Trophoblast cell (in vitro differentiated cells and primary cell): ENCODE data around the gene VPS33B.
"Not testable (repeated sequence)": the region's sequence is repeated elsewhere in the genome, so short reads cannot be mapped to it uniquely, and the experiment has no call there.

ENCODE experiments used
- DNase-seq, 2 donors: peaks; one replicate each; pipeline ENCODE4 v3.0.0-alpha.2; 2016
- H2AFZ ChIP-seq: 2 replicates; pipeline ENCODE4 v1.6.1; 2013; ENCODE audit warnings: low read length, moderate library complexity, mild to moderate bottlenecking; ENCODE audit not compliant: insufficient read depth, poor library complexity
- H2AK5ac ChIP-seq: 2 replicates; pipeline ENCODE4 v1.6.1; 2013; ENCODE audit warnings: mild to moderate bottlenecking, low read length
- H2BK120ac ChIP-seq: 2 replicates; pipeline ENCODE4 v1.6.1; 2013; ENCODE audit warnings: low read length, mild to moderate bottlenecking, moderate library complexity; ENCODE audit not compliant: insufficient read depth, poor library complexity
- H2BK12ac ChIP-seq: 2 replicates; pipeline ENCODE4 v1.6.1; 2013; ENCODE audit warnings: mild to moderate bottlenecking, low read length, moderate library complexity
- H2BK5ac ChIP-seq: 2 replicates; pipeline ENCODE4 v1.6.1; 2013; ENCODE audit warnings: low read length, low read depth, moderate library complexity, mild to moderate bottlenecking; ENCODE audit not compliant: poor library complexity
- H3K14ac ChIP-seq: 2 replicates; pipeline ENCODE4 v1.6.1; 2013; ENCODE audit warnings: mild to moderate bottlenecking, low read length
- H3K18ac ChIP-seq: 2 replicates; pipeline ENCODE4 v1.6.1; 2013; ENCODE audit warnings: mild to moderate bottlenecking, low read length
- H3K23ac ChIP-seq: 2 replicates; pipeline ENCODE4 v1.6.1; 2013; ENCODE audit warnings: low read length
- H3K27ac ChIP-seq: 2 replicates; pipeline ENCODE4 v1.5.1; 2013; ENCODE audit warnings: low read depth, mild to moderate bottlenecking, inconsistent platforms, low read length, moderate library complexity
- H3K27me3 ChIP-seq: 2 replicates; pipeline ENCODE4 v1.6.1; 2013; ENCODE audit warnings: inconsistent platforms, mild to moderate bottlenecking, low read length, moderate library complexity; ENCODE audit not compliant: insufficient read depth
- H3K36me3 ChIP-seq, 2 experiments: 1 replicate in 1 of 2; 2 replicates in 1 of 2; pipeline ENCODE4 v1.6.1; 2013; ENCODE audit warnings: low read length in 2 of 2, mild to moderate bottlenecking in 2 of 2, moderate library complexity in 1 of 2; ENCODE audit not compliant: insufficient read depth in 2 of 2, control insufficient read depth in 1 of 2
- H3K4ac ChIP-seq: 2 replicates; pipeline ENCODE4 v1.6.1; 2013; ENCODE audit warnings: low read depth, mild to moderate bottlenecking, low read length, moderate library complexity
- H3K4me1 ChIP-seq, 2 experiments: 1 replicate in 1 of 2; 2 replicates in 1 of 2; pipeline ENCODE4 v1.6.1; 2013; ENCODE audit warnings: low read length in 2 of 2, mild to moderate bottlenecking in 2 of 2, moderate library complexity in 1 of 2; ENCODE audit not compliant: insufficient read depth in 2 of 2, control insufficient read depth in 1 of 2
- H3K4me2 ChIP-seq: 2 replicates; pipeline ENCODE4 v1.6.1; 2013; ENCODE audit warnings: inconsistent platforms, mild to moderate bottlenecking, low read length, moderate library complexity
- H3K4me3 ChIP-seq: 2 replicates; pipeline ENCODE4 v1.5.1; 2013; ENCODE audit warnings: mild to moderate bottlenecking, low read depth, low read length, inconsistent platforms
- H3K79me1 ChIP-seq: one replicate; pipeline ENCODE4 v1.6.1; 2013; ENCODE audit warnings: low read length
- H3K79me2 ChIP-seq: 2 replicates; pipeline ENCODE4 v1.6.1; 2013; ENCODE audit warnings: low read length, mild to moderate bottlenecking; ENCODE audit not compliant: control insufficient read depth, insufficient read depth, poor library complexity
- H3K9ac ChIP-seq: 2 replicates; pipeline ENCODE4 v1.6.1; 2013; ENCODE audit warnings: mild to moderate bottlenecking, low read length
- H3K9me3 ChIP-seq: 2 replicates; pipeline ENCODE4 v1.6.1; 2013; ENCODE audit warnings: low read depth, mild to moderate bottlenecking, control low read depth, inconsistent platforms, low read length; ENCODE audit not compliant: insufficient read depth
- H4K12ac ChIP-seq: 2 replicates; pipeline ENCODE4 v1.6.1; 2013; ENCODE audit warnings: low read depth, mild to moderate bottlenecking, low read length, moderate library complexity
- H4K8ac ChIP-seq: 2 replicates; pipeline ENCODE4 v1.6.1; 2013; ENCODE audit warnings: low read depth, mild to moderate bottlenecking, low read length, moderate library complexity
- H4K91ac ChIP-seq: one replicate; pipeline ENCODE4 v1.6.1; 2013; ENCODE audit warnings: low read depth, mild to moderate bottlenecking, low read length, moderate library complexity
- WGBS: extraction: QIAGEN DNeasy Blood & Tissue Kit; methylation state at CpG from one replicate; pipeline ENCODE4 v1.1.7; 2013; ENCODE audit warnings: missing lambda C conversion rate; ENCODE audit not compliant: insufficient read length, insufficient coverage; ENCODE audit errors: extremely low coverage; 5-methylcytosine and 5-hydroxymethylcytosine counted together

The VPS33B gene

GRCh38 chr15:91050128-91050455 is 27.7 kb upstream of the VPS33B start:
- DNase-seq = no peak

DNA sequence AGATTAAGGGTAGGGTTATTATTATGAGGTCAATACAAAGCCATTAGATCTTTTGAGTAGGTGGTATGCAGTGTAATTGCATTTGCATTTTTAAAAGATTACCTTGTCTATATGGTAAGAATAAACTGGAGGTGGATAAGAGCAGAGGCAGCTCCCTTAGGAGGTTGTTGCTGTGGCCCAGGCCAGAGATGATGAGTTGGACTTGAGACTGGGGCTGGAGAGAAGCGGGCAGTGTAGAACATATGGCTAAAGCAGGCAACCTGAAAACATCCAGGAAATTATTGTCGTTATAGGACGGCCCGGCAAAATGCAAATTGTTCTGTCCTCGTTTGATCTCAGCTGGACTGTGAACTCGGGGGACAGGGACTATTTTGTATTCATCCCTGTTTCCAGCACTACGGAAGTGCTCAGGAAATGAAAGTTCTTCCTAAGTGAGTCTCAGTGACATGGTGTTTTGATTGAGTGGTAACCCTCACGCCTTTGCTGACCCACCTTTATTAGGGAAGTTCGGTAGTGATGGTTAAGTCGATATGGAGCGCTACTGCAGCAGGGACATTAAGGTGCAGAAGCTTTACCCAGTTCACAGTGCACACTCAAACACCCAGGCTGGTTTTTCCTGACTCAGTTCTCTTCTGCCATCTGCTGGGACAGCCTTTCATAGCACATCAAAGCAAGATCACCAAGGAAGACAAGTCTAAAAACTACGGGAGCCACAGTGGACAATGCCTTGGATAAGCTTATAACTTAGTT is 27.2 kb upstream of the VPS33B start:
- Histone ChIP-seq H3K14ac (no peak overlapping the region), H3K9ac (no peak overlapping the region), H2BK12ac (no peak overlapping the region), H3K27ac (no peak overlapping the region), H3K36me3 (no peaks in the 10 kb centered on the region), H3K23ac (no peak overlapping the region), H3K4me2 (no peak overlapping the region), H2AFZ (no peak overlapping the region), H3K4ac (no peak overlapping the region), H2AK5ac (no peak overlapping the region), H4K91ac (no peak overlapping the region), H2BK5ac (no peak overlapping the region), H2BK120ac (no peak overlapping the region), H3K27me3 (peaks cover 2% of the 10 kb centered on the region), H3K79me2 (no peaks in the 10 kb centered on the region), H3K4me3 (no peak overlapping the region), H3K18ac (no peak overlapping the region), H4K12ac (no peak overlapping the region), H3K9me3 (no peaks in the 10 kb centered on the region), H3K79me1 (no peaks in the 10 kb centered on the region), H3K4me1 (no peaks in the 10 kb centered on the region), H4K8ac (no peak overlapping the region)
- peak; percentile 17 to 66 for DNase-seq
- WGBS = no CpG with 5 or more reads among the region's 12 CpGs

More at GRCh38 chr15:91050128-91050455, 27.7 kb upstream of the VPS33B start:
- Histone ChIP-seq H4K91ac (no peak overlapping the region), H4K8ac (no peak overlapping the region), H2AK5ac (no peak overlapping the region), H4K12ac (no peak overlapping the region), H3K9me3 (no peaks in the 10 kb centered on the region), H3K4ac (no peak overlapping the region), H3K9ac (no peak overlapping the region), H3K23ac (no peak overlapping the region), H3K27ac (no peak overlapping the region), H2BK12ac (no peak overlapping the region), H3K79me2 (no peaks in the 10 kb centered on the region), H3K14ac (no peak overlapping the region), H3K27me3 (peaks cover 2% of the 10 kb centered on the region), H3K79me1 (no peaks in the 10 kb centered on the region), H3K36me3 (no peaks in the 10 kb centered on the region), H3K4me3 (no peak overlapping the region), H2BK120ac (no peak overlapping the region), H3K4me1 (no peaks in the 10 kb centered on the region), H2AFZ (no peak overlapping the region), H3K18ac (no peak overlapping the region), H2BK5ac (no peak overlapping the region), H3K4me2 (no peak overlapping the region)
- no CpG with 5 or more reads among the region's 4 CpGs for WGBS

GRCh38 chr15:91047545-91048199 is 25.3 kb upstream of the VPS33B start:
- DNase-seq = no peak
- Histone ChIP-seq H4K12ac (no peak overlapping the region), H3K23ac (no peak overlapping the region), H3K18ac (no peak overlapping the region), H2AK5ac (no peak overlapping the region), H2BK12ac (no peak overlapping the region), H3K4me1 (no peaks in the 10 kb centered on the region), H3K4ac (no peak overlapping the region), H3K27ac (no peak overlapping the region), H2BK5ac (no peak overlapping the region), H3K27me3 (no peaks in the 10 kb centered on the region), H3K36me3 (no peaks in the 10 kb centered on the region), H3K79me2 (no peaks in the 10 kb centered on the region), H3K4me3 (no peak overlapping the region), H3K9me3 (no peaks in the 10 kb centered on the region), H3K79me1 (no peaks in the 10 kb centered on the region), H3K14ac (no peak overlapping the region), H4K91ac (no peak overlapping the region), H2AFZ (no peak overlapping the region), H3K4me2 (no peak overlapping the region), H2BK120ac (no peak overlapping the region), H3K9ac (no peak overlapping the region), H4K8ac (no peak overlapping the region)
- WGBS = no CpG with 5 or more reads among the region's 4 CpGs

DNA sequence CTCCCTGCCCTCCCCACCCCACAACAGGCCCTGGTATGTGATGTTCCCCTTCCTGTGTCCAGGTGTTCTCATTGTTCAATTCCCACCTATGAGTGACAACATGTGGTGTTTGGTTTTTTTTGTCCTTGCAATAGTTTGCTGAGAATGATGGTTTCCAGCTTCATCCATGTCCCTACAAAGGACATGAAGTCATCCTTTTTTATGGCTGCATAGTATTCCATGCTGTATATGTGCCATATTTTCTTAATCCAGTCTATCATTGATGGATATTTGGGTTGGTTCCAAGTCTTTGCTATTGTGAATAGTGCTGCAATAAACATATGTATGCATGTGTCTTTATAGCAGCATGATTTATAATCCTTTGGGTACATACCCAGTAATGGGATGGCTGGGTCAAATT is 23.7 kb upstream of the VPS33B start:
- H3K79me1 ChIP-seq, H3K14ac ChIP-seq, H3K27ac ChIP-seq, H4K12ac ChIP-seq, H3K4ac ChIP-seq, H2BK120ac ChIP-seq, H3K79me2 ChIP-seq, H3K18ac ChIP-seq, H3K27me3 ChIP-seq, H2BK12ac ChIP-seq, H3K23ac ChIP-seq, H2BK5ac ChIP-seq, H3K4me2 ChIP-seq, H3K4me1 ChIP-seq, H3K9ac ChIP-seq, H3K4me3 ChIP-seq, H3K9me3 ChIP-seq, H4K91ac ChIP-seq, DNase-seq, H4K8ac ChIP-seq, H2AFZ ChIP-seq, H3K36me3 ChIP-seq, H2AK5ac ChIP-seq: not testable (repeated sequence)
